Raji (cell line): ENCODE data around the gene ZNF304.
A peak's percentile ranks its signal among the peaks of the same experiment; 100 is the strongest.

Experiments used
- POLR2A ChIP-seq: IDR thresholded peaks from 2 replicates; pipeline ENCODE4 v1.6.1; 2011; ENCODE audit warnings: low read depth, low read length, control low read depth; ENCODE audit not compliant: insufficient read depth

ZNF304 gene

GRCh38 chr19:57348136-57348535 lies 2.9 kb upstream of the ZNF304 start:
- TF ChIP-seq POLR2A = no peak

- no peak for TF ChIP-seq POLR2A
These were observed 796 bp downstream of the ZNF304 start for GRCh38 chr19:57351867-57352266.

DNA sequence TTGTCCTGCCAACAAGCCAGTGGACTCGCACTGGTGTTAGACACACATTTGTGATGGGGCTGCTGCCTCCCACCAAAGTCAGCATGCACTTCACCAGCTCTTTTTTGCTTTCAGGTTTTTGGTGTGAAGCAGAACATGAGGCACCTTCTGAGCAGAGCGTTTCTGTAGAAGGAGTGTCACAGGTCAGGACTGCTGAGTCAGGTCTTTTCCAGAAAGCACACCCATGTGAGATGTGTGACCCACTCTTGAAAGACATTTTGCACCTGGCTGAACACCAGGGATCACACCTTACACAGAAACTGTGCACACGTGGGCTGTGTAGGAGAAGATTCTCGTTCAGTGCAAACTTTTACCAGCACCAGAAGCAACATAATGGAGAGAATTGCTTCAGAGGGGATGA lies 4.8 kb downstream of the ZNF304 start:
- no peak for TF ChIP-seq POLR2A

DNA sequence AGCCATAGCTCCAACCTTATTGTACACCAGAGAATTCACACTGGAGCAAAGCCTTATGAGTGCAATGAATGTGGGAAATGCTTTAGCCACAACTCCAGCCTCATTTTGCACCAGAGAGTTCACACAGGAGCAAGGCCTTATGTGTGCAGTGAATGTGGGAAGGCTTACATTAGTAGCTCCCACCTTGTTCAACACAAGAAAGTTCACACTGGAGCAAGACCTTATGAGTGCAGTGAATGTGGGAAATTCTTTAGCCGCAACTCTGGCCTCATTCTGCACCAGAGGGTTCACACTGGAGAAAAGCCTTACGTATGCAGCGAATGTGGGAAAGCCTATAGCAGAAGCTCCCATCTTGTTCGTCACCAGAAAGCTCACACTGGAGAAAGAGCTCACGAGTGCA lies 6.3 kb downstream of the ZNF304 start:
- no peak for TF ChIP-seq POLR2A

GRCh38 chr19:57359300-57359699 lies 8.2 kb downstream of the ZNF304 start:
- TF ChIP-seq POLR2A = no peak

DNA sequence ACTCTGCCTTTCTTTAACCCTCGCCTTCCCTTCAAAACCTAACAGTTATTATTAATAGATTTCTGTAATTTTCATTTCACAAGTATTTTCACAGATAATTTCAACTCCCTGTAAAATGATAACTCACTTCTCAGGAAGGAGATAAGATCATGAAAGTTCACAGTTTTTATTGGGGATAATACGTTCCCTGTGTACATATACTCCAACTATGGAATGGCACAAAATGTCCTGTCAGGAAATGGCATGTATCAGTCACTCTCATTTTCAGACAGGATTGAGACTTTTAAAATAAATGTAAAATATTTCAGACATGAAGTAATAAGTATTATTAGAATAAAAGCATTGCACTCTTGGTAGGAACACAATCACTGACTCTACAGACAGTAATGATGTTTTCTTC lies 11.3 kb downstream of the ZNF304 start:
- no peak for TF ChIP-seq POLR2A

DNA sequence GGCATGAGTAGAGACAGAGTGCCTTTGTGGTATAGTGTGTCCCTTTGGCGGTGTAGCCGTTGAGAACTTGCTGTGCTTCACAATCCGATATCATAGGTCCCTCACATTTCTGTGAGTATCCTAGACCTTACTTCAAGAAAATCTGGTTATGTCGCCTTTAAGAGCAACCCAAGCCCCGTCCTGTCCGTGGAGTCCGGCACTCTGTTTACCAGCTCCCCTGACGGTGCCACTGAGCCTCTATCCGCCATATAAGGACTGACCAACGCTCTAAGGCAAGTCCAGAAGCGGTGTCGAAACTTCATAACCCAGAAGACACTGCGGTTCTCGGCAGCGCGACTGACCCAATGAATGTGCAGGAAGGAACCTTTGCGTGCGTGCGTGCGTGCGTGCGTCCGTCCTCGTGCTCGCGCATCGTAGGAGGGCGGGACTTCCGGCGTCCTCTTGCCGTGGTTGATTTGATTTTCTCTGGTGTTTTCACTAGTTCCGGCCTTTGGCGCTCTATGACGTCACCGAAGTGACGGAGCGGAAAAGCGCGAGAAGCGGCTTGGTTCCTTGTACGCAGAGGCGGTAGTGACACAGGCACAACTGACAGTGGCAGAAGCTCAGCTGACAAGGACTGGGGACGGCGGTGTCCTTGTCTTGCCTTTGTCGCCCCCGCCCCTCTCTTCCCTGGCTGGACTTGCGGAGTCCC lies 12.1 kb downstream of the ZNF304 start, which contains the start of the genes TRAPPC2B and ZNF547:
TRAPPC2B (plus strand) TSS at position 555 of the 691 bp plus-strand sequence. CDS start 1,283 bp downstream, outside the sequence.
ZNF547 (plus strand) TSS at position 555 of the 691 bp plus-strand sequence. CDS start 5,005 bp downstream, outside the sequence.
- peak; percentile 57 for TF ChIP-seq POLR2A

DNA sequence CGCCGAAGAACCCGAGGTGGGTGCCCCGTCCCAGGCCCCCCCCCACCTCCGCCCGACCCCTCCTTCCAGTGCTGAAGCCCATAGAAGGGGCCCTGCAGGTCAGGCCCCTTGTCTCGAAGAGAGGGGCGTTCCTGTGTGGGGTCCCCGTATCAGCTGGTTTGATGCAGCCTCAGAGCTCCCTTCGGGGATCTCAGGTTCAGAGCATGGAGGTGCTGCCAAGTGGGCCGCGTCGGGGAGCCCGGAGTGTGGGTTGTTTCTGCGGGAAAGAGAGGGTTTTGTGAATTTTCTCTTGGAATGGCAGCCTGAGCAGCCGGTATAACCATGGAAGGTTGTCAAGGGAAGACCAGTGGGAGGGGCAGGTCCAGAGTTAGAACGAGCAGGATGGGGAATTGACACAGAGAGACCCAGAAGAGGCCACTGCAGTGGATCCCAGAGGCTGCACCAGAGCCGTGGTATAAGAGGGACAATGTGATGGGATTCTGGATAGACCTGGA lies 12.7 kb downstream of the ZNF304 start:
- no peak for TF ChIP-seq POLR2A

DNA sequence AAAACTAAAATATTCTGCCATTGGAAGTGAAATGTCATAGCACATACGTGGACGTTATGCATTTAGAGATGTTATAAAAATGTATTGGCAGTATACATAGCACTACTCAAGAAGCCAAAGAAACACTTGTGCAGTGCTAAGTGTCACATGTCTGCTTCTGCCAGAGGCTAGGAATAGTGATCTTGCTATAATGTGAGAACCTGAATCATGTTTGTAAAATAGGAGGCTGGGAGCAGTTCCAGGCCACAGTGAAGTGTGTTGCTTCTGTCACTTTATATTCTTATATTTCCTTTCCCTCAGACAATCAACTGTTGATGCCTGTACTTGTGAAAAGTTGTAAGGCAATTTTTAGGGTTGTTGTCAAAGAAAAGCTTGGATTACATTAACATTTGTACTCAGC lies 15.7 kb downstream of the ZNF304 start:
- no peak for TF ChIP-seq POLR2A

- no peak for TF ChIP-seq POLR2A
These were observed 23.1 kb downstream of the ZNF304 start for GRCh38 chr19:57374179-57374578.

DNA sequence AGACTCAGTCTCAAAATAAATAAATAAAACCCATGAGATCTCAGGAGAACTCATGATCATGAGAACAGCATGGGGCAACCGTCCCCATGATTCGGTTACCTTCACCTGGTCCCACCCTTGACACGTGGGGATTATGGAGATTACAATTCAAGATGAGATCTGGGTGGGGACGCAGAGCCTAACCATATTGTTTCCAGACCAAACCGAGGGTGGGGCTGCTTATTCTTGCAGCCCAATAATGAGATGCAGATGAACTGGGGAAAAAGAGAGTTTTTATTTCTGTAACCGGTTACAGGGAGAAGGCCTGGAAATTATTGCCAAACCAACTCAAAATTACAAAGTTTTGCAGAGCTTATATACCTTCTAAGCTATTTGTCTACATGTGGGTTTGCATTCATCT lies 25.1 kb downstream of the ZNF304 start:
- no peak for TF ChIP-seq POLR2A

DNA sequence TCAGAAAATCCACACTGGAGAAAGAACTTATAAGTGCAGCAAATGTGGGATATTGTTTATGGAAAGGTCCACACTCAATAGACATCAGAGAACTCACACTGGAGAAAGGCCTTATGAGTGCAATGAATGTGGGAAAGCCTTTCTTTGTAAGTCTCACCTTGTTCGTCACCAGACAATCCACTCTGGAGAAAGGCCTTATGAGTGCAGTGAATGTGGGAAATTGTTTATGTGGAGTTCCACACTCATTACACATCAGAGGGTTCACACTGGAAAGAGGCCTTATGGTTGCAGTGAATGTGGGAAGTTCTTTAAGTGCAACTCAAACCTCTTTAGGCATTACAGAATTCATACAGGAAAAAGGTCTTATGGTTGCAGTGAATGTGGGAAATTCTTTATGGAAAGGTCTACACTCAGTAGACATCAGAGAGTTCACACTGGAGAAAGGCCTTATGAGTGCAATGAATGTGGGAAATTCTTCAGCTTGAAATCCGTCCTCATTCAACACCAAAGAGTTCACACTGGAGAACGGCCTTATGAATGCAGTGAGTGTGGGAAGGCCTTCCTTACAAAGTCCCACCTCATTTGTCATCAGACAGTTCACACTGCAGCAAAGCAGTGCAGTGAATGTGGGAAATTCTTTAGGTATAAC lies 26.6 kb downstream of the ZNF304 start:
- TF ChIP-seq POLR2A = no peak

- no peak for TF ChIP-seq POLR2A
These were observed 29.9 kb downstream of the ZNF304 start for GRCh38 chr19:57380923-57381322.

GRCh38 chr19:57382806-57383488 lies 31.9 kb downstream of the ZNF304 start:
- TF ChIP-seq POLR2A = no peak

- TF ChIP-seq POLR2A = 0 out of 2 replicates have a peak, but pooled peaks have one; percentile 23
These were observed 38.2 kb downstream of the ZNF304 start for GRCh38 chr19:57389194-57389729.

DNA sequence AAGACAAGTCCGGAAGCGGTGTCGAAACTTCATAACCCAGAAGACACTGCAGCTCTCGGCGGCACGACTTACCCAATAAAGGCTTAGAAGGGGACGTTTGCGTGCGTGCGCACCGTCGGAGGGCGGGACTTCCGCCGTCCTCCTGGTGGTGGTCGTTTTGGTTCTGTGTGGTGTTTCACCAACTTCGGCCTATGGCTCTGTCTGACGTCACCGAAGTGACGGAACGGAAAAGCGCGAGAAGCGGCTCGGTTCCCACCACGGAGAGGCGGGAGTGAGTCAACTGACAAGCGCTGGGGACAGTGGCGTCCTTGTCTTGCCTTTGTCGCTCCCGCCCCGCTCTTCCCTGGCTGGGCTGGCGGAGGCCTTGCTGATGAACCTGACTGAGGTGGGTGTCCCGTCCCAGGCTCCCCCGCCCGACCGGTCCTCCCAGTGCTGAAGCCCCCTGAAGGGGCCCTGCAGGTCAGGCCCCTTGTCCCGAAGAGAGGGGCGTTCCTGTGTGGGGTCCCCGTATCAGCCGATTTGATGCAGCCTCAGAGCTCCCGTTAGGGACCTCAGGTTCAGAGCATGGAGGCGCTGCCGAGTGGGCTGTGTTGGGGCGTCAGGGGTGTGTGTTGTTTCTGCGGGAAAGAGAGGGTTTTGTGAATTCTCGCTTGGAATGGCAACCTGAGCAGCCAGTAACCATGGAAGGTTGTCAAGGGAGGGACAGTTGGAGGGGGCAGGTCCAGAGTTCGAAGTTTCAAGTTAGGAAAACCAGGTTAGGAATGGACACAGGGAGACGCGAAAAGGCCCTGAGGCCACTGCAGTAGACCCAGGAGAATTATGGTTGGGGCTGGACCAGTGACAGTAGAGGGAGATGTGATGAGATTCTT lies 38.9 kb downstream of the ZNF304 start, which contains the start of gene ZNF548:
ZNF548 (plus strand) TSS at position 125 of the 869 bp plus-strand sequence; CDS start at position 371, 246 bp downstream.
- 0 out of 2 replicates have a peak, but pooled peaks have one; percentile 8 for TF ChIP-seq POLR2A
